K562 (cell line): ENCODE results near the gene PACRG. TPM values are rescaled to one million over a fixed set of nuclear protein-coding genes. Genes with fewer than 3 reads are reported as not detected.

Experiments used
- ATAC-seq: fragments of 200-7000 bp; cut with Tn5 transposase; 3 replicates; pipeline ENCODE4 v1.9.1; 2020; ENCODE audit warnings: moderate library complexity
- BruUV-seq: library from RNA; stranded (reverse); fragments of 400-500 nt; replicated peaks from 2 replicates; lab custom pipeline; 2021; lab: Mats Ljungman, UMichigan
- CTCF ChIA-PET: fragments of 300-600 bp; formaldehyde crosslinking; extraction: SDS; loops from one replicate; lab custom pipeline; 2021; ENCODE audit warnings: low intra/inter-chr PET ratio; lab: Yijun Ruan, JAX
- POLR2A ChIA-PET: fragments of 300-600, 350-650 bp; sonication (Branson Sonifier 250); formaldehyde crosslinking; extraction: SDS; loops from one replicate; lab custom pipeline; 2021; ENCODE audit warnings: antibody characterized with exemption, inconsistent platforms; lab: Yijun Ruan, JAX
- DNase-seq, 4 experiments: peaks; one replicate each; pipeline versions ENCODE4 v3.0.0 to v3.0.0-alpha.2; 2011 to 2018; ENCODE audit warnings: low spot score in 3 of 4, mixed read lengths in 3 of 4; ENCODE audit errors: extremely low read depth in 1 of 4
- FAIRE-seq: peaks from 2 replicates; lab custom pipeline; 2011; peaks lifted over from hg19 to GRCh38; lab: Jason Lieb, UNC
- H2AFZ ChIP-seq: 2 replicates; pipeline ENCODE4 v1.6.0; 2011; ENCODE audit warnings: low read depth, low read length, control low read depth, inconsistent platforms
- H3K27ac ChIP-seq: fragments of 200-600 bp; 3 replicates; pipeline ENCODE4 v1.8.0; 2011; ENCODE audit warnings: low read depth, mild to moderate bottlenecking, control low read depth, inconsistent platforms, low read length, moderate library complexity, mixed read lengths; ENCODE audit errors: extremely low read depth
- H3K27me3 ChIP-seq, 2 experiments: fragments of 300-600 bp in 1 of 2; 2 replicates in 1 of 2; 3 replicates in 1 of 2; pipeline versions ENCODE4 v1.6.0 to v1.8.0; 2011; ENCODE audit warnings: inconsistent platforms in 2 of 2, low read length in 2 of 2, mild to moderate bottlenecking in 1 of 2, mixed read lengths in 1 of 2, moderate library complexity in 1 of 2; ENCODE audit not compliant: control insufficient read depth in 2 of 2, insufficient read depth in 2 of 2
- H3K36me3 ChIP-seq: fragments of 300-600 bp; 3 replicates; pipeline ENCODE4 v1.8.0; 2011; ENCODE audit warnings: mild to moderate bottlenecking, low read length, inconsistent platforms; ENCODE audit not compliant: control insufficient read depth, insufficient read depth
- H3K4me1 ChIP-seq, 2 experiments: fragments of 200-600 bp in 1 of 2; replicated peaks in 1 of 2; 2 replicates in 1 of 2; 3 replicates in 1 of 2; pipeline versions ENCODE4 v1.5.1 to v1.8.0; 2011; ENCODE audit warnings: inconsistent platforms in 2 of 2, low read length in 2 of 2, mild to moderate bottlenecking in 1 of 2, mixed read lengths in 1 of 2, moderate library complexity in 1 of 2; ENCODE audit not compliant: control insufficient read depth in 2 of 2, insufficient read depth in 2 of 2
- H3K4me2 ChIP-seq: 2 replicates; pipeline ENCODE4 v1.6.1; 2011; ENCODE audit warnings: low read length, control low read depth, inconsistent platforms, mixed read lengths; ENCODE audit not compliant: insufficient read depth
- H3K4me3 ChIP-seq: fragments of 200-600 bp; sonication (generic), shearing (Covaris generic); 2 replicates; pipeline ENCODE4 v1.5.1; 2016; ENCODE audit warnings: control low read depth, inconsistent platforms
- H3K79me2 ChIP-seq: fragments of 200-600 bp; 3 replicates; pipeline ENCODE4 v1.8.0; 2011; ENCODE audit warnings: low read length, inconsistent platforms; ENCODE audit not compliant: control insufficient read depth, insufficient read depth
- H3K9ac ChIP-seq, 2 experiments: 2 replicates each; pipeline versions ENCODE4 v1.6.0 to v1.6.1; 2011; ENCODE audit warnings: low read depth in 2 of 2, low read length in 2 of 2, control low read depth in 1 of 2, inconsistent platforms in 1 of 2, mild to moderate bottlenecking in 1 of 2, mixed read lengths in 1 of 2; ENCODE audit not compliant: insufficient read depth in 1 of 2
- H3K9me1 ChIP-seq: one replicate; pipeline ENCODE4 v1.6.0; 2011; ENCODE audit warnings: inconsistent platforms, mild to moderate bottlenecking, low read length, moderate library complexity; ENCODE audit not compliant: control insufficient read depth, insufficient read depth
- H3K9me3 ChIP-seq: replicated peaks from 2 replicates; pipeline ENCODE4 v1.5.1; 2011; ENCODE audit warnings: low read depth, low read length, inconsistent platforms; ENCODE audit not compliant: control insufficient read depth, insufficient read depth
- H4K20me1 ChIP-seq: replicated peaks from 2 replicates; pipeline ENCODE4 v1.6.1; 2011; ENCODE audit warnings: low read length, inconsistent platforms, mixed read lengths; ENCODE audit not compliant: control insufficient read depth, insufficient read depth
- MEF2D ChIP-seq: conservative IDR thresholded peaks from 2 replicates; pipeline ENCODE4 v1.6.1; 2016; ENCODE audit warnings: low read depth, missing genetic modification characterization, missing compliant biosample characterization
- XRCC5 ChIP-seq: fragments of 200-400 bp; formaldehyde crosslinking; IDR thresholded peaks from 2 replicates; pipeline ENCODE4 v1.6.1; 2017; ENCODE audit warnings: low read depth, mild to moderate bottlenecking, low read length
- ZKSCAN1 ChIP-seq: fragments of 150-350 bp; IDR thresholded peaks from 2 replicates; pipeline ENCODE4 v1.6.1; 2016; ENCODE audit warnings: low read depth, low read length
- WGBS: fragments of 100-300 bp; shearing (Covaris generic); methylation state at CpG from one replicate; pipeline ENCODE4 v1.1.6; 2016; ENCODE audit warnings: low coverage, mixed read lengths; ENCODE audit not compliant: insufficient coverage; ENCODE audit errors: missing lambda C conversion rate; 5-methylcytosine and 5-hydroxymethylcytosine counted together
- in situ Hi-C: fragments of 300-500 bp; cut with MboI; formaldehyde crosslinking; loops from 4 replicates; pipeline ENCODE4 v1.15.0; 2018; ENCODE audit warnings: inconsistent platforms, mixed read lengths
- intact Hi-C: fragments of 100-400 bp; cut with micrococcal nuclease; formaldehyde crosslinking; loops from 2 replicates; pipeline ENCODE4 v1.14.2; 2022
- polyA plus RNA-seq, 8 experiments: library from polyadenylated mRNA; depleted of rRNA in 4 of 8; stranded (reverse) in 5 of 8; unstranded in 3 of 8; fragments of >200 nt; fragmentation: Nextera tagmentation in 2 of 8; fragmentation: Illumina TruSeq in 1 of 8; extraction: Ambion mirVana in 2 of 8; extraction: Trizol in 1 of 8; gene quantifications; 2 replicates each; pipeline versions ENCODE4 v1.2.1 to v1.2.3, GENCODE V29; 2011 to 2014; ENCODE audit warnings: inconsistent platforms in 1 of 8, missing spikeins in 1 of 8
- total RNA-seq, 7 experiments: library from RNA; depleted of rRNA in 6 of 7; stranded (reverse); fragments of >200 nt in 6 of 7; fragmentation: Illumina TruSeq in 2 of 7; extraction: Trizol in 2 of 7; gene quantifications; 2 replicates each; pipeline versions ENCODE4 v1.2.1 to v1.2.3, GENCODE V29; 2011 to 2021; ENCODE audit warnings: low replicate concordance in 1 of 7
- TF ChIP-seq, protein P1 (sequence below): sonication (generic); formaldehyde crosslinking; IDR thresholded peaks from 2 replicates; pipeline ENCODE4 v1.8.0; 2023; ENCODE audit warnings: mild to moderate bottlenecking, missing genetic modification reagents

Gene PACRG
- total and polyA plus RNA-seq, 9 of the 15 experiments (the other 6 are each of a cell fraction or from before 2014, with no cell fraction given), result 0.04 TPM; not detected in 8

DNA sequence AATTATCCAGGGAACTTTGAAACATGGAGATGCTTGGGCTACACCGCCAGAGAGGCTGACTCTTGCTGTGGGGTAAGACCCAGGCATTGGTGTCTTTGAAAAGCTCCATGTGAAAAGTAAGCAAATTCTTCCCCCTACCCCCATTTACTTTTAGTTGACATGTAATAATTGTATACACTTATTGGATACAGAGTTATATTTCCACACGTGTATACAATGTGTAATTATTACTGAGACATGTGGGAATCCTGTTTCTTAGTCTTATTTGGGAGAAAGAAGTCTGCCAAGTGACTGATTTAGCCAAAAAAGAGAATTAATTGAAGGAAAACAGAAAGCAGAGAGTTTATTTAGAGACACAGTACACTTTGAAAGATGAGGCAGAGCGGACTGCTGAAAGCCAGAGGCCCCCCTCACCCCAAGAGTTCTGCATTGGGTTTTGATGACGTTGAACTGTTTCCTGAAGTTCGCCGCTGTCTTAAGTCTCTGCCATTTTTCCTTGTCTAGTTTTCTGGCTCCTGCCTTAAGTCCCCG is 193.8 kb downstream of the PACRG start:
- ATAC-seq (no peak), FAIRE-seq (no peak), DNase-seq (no peak)
- H3K4me3 ChIP-seq, result no peak overlapping the region
- H3K36me3 ChIP-seq, result no peaks in the 10 kb centered on the region
- no peak overlapping the region for H3K4me2 ChIP-seq
- H3K27me3 ChIP-seq, result no peaks in the 10 kb centered on the region
- H3K4me1 ChIP-seq, result no peaks in the 10 kb centered on the region
- ChIA-PET POLR2A (no interaction called here), CTCF (no interaction called here)
- H3K9me3 ChIP-seq, result no peaks in the 10 kb centered on the region; the same call in 1 of the 2 replicates
- TF ChIP-seq, protein P1, sequence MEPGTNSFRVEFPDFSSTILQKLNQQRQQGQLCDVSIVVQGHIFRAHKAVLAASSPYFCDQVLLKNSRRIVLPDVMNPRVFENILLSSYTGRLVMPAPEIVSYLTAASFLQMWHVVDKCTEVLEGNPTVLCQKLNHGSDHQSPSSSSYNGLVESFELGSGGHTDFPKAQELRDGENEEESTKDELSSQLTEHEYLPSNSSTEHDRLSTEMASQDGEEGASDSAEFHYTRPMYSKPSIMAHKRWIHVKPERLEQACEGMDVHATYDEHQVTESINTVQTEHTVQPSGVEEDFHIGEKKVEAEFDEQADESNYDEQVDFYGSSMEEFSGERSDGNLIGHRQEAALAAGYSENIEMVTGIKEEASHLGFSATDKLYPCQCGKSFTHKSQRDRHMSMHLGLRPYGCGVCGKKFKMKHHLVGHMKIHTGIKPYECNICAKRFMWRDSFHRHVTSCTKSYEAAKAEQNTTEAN (CRISPR knock-in tag), result no peak
- TF ChIP-seq XRCC5, result no peak
- TF ChIP-seq ZKSCAN1, result no peak
- TF ChIP-seq MEF2D (tag), result no peak
- WGBS, result 1% methylated on average over 7 of the region's 7 CpGs
- H3K9ac ChIP-seq, result no peak overlapping the region
- no peak overlapping the region for H2AFZ ChIP-seq
- in situ Hi-C loops (no loop called here), intact Hi-C loops (no loop called here)
- BruUV-seq, result no TSS peak
- no peaks in the 10 kb centered on the region for H3K79me2 ChIP-seq
- H3K9me1 ChIP-seq, result no peaks in the 10 kb centered on the region
- no peak overlapping the region for H3K27ac ChIP-seq
- no peaks in the 10 kb centered on the region for H4K20me1 ChIP-seq
